22Rv1 (cell line): ENCODE measurements around the gene KRT6A.

Experiments used
- CTCF ChIP-seq: fragments of 450-650 bp; IDR thresholded peaks from 2 replicates; pipeline ENCODE4 v1.5.1; 2017; ENCODE audit warnings: mild to moderate bottlenecking
- ZFX ChIP-seq: fragments of 450-650 bp; IDR thresholded peaks from 2 replicates; pipeline ENCODE4 v1.6.1; 2017; ENCODE audit warnings: antibody characterized with exemption, borderline replicate concordance

- TF ChIP-seq CTCF: no peak
- TF ChIP-seq ZFX: no peak
Measured at GRCh38 chr12:52496590-52497071, 3.6 kb upstream of the KRT6A start.
